ENCODE data around the gene NCKIPSD. TPM values are rescaled to one million over a fixed set of nuclear protein-coding genes. Genes with fewer than 3 reads are reported as not detected.
A peak's percentile ranks its signal among the peaks of the same experiment; 100 is the strongest.

NCKIPSD gene
- total and polyA plus RNA-seq, 4 donors = 9.0 to 22.0 (median 11.6) TPM

DNA sequence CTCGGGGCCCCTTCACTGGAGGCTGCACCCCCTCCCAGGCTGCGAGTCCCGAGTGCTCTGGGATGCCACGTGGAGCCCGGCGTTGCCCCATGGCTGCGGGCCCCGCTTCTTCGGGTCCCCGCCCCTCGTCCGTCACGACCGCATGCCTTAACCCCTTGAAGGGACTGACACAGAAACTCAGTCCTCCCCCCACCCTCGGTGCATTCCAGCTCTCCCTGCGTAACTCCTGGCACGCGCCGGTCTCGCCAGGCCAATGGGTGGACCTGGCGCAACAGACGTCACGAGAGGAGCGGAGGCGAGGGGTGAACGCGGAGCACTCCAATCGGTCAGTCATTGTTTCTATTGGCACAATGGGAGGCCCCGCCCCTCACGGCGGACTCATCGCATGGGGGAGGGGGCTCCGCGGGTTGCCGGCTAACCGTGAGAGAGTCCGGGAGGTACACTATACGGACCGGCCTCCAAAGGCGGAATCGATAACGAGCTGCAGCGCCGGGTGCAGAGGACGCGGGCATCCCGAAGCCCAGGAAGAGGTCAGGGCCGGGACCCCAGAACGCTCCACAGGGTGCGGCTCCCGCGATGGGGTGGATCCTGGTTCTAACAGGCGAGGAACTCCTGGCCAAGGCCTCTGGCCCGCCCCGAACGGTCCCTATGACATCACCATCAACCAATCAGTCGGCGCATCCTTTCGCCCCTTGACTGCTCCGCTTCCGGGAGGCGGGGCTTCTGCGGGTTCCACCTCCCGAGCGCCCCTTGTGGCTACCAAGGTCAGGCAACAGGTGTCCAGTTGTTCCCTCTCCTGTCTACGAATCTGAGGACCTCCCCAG, 22.0 kb downstream of the NCKIPSD start:
- Histone ChIP-seq H3K27ac (ENCODE audit: low read depth in 1 of 2, low read length in 1 of 2) (peak overlapping the region in 1 of 2 donors; percentile 24), H3K4me1 (ENCODE audit: control insufficient read depth in 5 of 5, insufficient read depth in 5 of 5, low read length in 5 of 5) (peaks cover 0 to 24% (median 0%) of the 10 kb centered on the region in 5 donors), H3K9ac (ENCODE audit: insufficient read depth in 1 of 2, low read length in 2 of 2) (peak overlapping the region in 1 of 2 donors; percentile 21), H3K9me3 (ENCODE audit: control insufficient read depth in 4 of 4, insufficient read depth in 3 of 4, low read length in 3 of 4) (peaks cover 0 to 4% (median 0%) of the 10 kb centered on the region in 4 donors), H3K4me3 (peak overlapping the region; percentile 22), H3K36me3 (ENCODE audit: control insufficient read depth in 4 of 4, insufficient read depth in 4 of 4, low read length in 4 of 4) (no peaks in the 10 kb centered on the region), H3K27me3 (ENCODE audit: control insufficient read depth in 3 of 3, insufficient read depth in 3 of 3, low read length in 2 of 3) (peaks cover 0 to 10% (median 10%) of the 10 kb centered on the region in 3 donors)
- ATAC-seq (ENCODE audit: insufficient read depth, low FRiP score) (peak; percentile 78), DNase-seq (peak; percentile 79 to 91 (median 86))
- peak; percentile 14 for TF ChIP-seq CTCF (IDR thresholded peaks at IDR 0.05; ENCODE audit: control extremely low read depth, extremely low read depth)
- 0 to 2% methylated on average over 64 to 66 of the region's 66 CpGs for WGBS, 2 donors

- WGBS, 2 donors = 2 to 3% methylated on average over 44 to 52 of the region's 52 CpGs
- Histone ChIP-seq H3K27me3 (ENCODE audit: control insufficient read depth in 3 of 3, insufficient read depth in 3 of 3, low read length in 2 of 3) (peaks cover 0 to 16% (median 10%) of the 10 kb centered on the region in 3 donors), H3K4me3 (peak within 1 kb of the TSS; percentile 2), H3K4me1 (ENCODE audit: control insufficient read depth in 5 of 5, insufficient read depth in 5 of 5, low read length in 5 of 5) (peaks cover 0 to 24% (median 0%) of the 10 kb centered on the region in 5 donors), H3K27ac (ENCODE audit: low read depth in 1 of 2, low read length in 1 of 2) (peak within 1 kb of the TSS in 1 of 2 donors; percentile 24), H3K9ac (ENCODE audit: insufficient read depth in 1 of 2, low read length in 2 of 2) (peak within 1 kb of the TSS; percentile 21 to 23), H3K9me3 (ENCODE audit: control insufficient read depth in 4 of 4, insufficient read depth in 3 of 4, low read length in 3 of 4) (peaks cover 0 to 4% (median 0%) of the 10 kb centered on the region in 4 donors), H3K36me3 (ENCODE audit: control insufficient read depth in 4 of 4, insufficient read depth in 4 of 4, low read length in 4 of 4) (no peaks in the 10 kb centered on the region)
- DNase-seq (peak; percentile 46 to 68 (median 67)), ATAC-seq (ENCODE audit: insufficient read depth, low FRiP score) (no peak)
- no peak for TF ChIP-seq CTCF (IDR thresholded peaks at IDR 0.05; ENCODE audit: control extremely low read depth, extremely low read depth)
Observed at GRCh38 chr3:48662753-48663488, 22.8 kb downstream of the NCKIPSD start, which contains the start of gene CELSR3. Gene CELSR3, minus strand, starts transcription at chr3:48662886. Its CDS starts 252 bp downstream, at chr3:48662634.

DNA sequence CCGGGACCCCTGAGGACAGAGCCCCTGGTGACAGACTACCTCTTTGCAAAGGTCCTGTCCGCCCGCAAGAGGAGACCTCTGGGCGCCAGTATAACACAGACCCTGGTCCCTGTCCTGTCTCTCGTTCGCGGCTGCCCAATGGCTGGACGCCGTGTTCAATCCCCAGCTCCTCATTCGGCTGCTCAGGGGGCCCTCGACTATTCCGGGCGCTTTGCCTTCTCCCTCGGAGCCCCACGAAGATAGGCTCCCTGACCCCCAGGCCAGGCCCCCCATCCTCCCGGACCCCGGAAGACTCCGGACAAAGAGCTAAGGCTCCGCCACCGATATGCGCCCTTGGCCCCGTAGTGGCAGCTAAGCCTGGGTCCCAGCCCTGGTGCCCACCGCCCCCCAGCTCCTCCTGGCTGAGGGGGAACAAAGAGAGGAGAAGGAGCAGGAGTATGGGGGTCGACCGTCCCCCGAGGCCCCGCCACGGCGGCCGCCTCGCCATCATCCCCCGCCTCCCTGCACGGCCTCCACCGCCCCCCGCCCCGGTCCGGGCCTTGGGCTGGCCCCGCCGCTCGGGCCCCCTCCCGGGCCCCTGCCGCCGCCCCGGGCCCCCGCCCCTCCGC, 23.5 kb downstream of the NCKIPSD start:
- no peak overlapping the region for H3K9ac ChIP-seq (ENCODE audit: insufficient read depth in 1 of 2, low read length in 2 of 2)
- no peak for DNase-seq
- no peak for ATAC-seq (ENCODE audit: insufficient read depth, low FRiP score)
- 4% methylated on average over 43 to 45 of the region's 46 CpGs for WGBS, 2 donors
- H3K4me3 ChIP-seq = no peak overlapping the region
- H3K36me3 ChIP-seq (ENCODE audit: control insufficient read depth in 4 of 4, insufficient read depth in 4 of 4, low read length in 4 of 4) = no peaks in the 10 kb centered on the region
- H3K4me1 ChIP-seq (ENCODE audit: control insufficient read depth in 5 of 5, insufficient read depth in 5 of 5, low read length in 5 of 5) = peaks cover 0 to 24% (median 0%) of the 10 kb centered on the region in 5 donors
- H3K27me3 ChIP-seq (ENCODE audit: control insufficient read depth in 3 of 3, insufficient read depth in 3 of 3, low read length in 2 of 3) = peaks cover 0 to 17% (median 10%) of the 10 kb centered on the region in 3 donors
- TF ChIP-seq CTCF (IDR thresholded peaks at IDR 0.05; ENCODE audit: control extremely low read depth, extremely low read depth) = no peak
- peaks cover 0 to 4% (median 0%) of the 10 kb centered on the region in 4 donors for H3K9me3 ChIP-seq (ENCODE audit: control insufficient read depth in 4 of 4, insufficient read depth in 3 of 4, low read length in 3 of 4)
- no peak overlapping the region for H3K27ac ChIP-seq (ENCODE audit: low read depth in 1 of 2, low read length in 1 of 2)
